CD4-positive, alpha-beta T cell (primary cell): ENCODE results near the gene RABGEF1. TPM values are rescaled to one million over a fixed set of nuclear protein-coding genes. Genes with fewer than 3 reads are reported as not detected.
A peak's percentile ranks its signal among the peaks of the same experiment; 100 is the strongest.

Experiments
- ATAC-seq: fragments of 200-7000 bp; cut with Tn5 transposase; one replicate; pipeline ENCODE4 v1.10.0; 2022; ENCODE audit warnings: mild to moderate bottlenecking; ENCODE audit not compliant: poor library complexity
- CTCF ChIA-PET: fragments of 350-600 bp; sonication (Branson Sonifier 250); formaldehyde crosslinking; loops from one replicate; lab custom pipeline; 2021; ENCODE audit warnings: antibody characterized with exemption, inconsistent platforms; lab: Charles Lee
- POLR2A ChIA-PET: fragments of 350-600 bp; sonication (Branson Sonifier 250); formaldehyde crosslinking; loops from one replicate; lab custom pipeline; 2021; ENCODE audit warnings: antibody characterized with exemption, inconsistent platforms; lab: Charles Lee
- DNase-seq, 14 experiments: peaks; one replicate each; pipeline ENCODE4 v3.0.0-alpha.2; 2013 to 2020; ENCODE audit warnings: mixed read lengths in 2 of 14
- H3K27ac ChIP-seq, 2 donors: one replicate each; pipeline versions ENCODE4 v1.5.1 to v1.7.0; 2013; ENCODE audit warnings: low read length in 2 of 2, low read depth in 1 of 2, mild to moderate bottlenecking in 1 of 2
- H3K27me3 ChIP-seq, 2 experiments: 1 replicate in 1 of 2; 2 replicates in 1 of 2; pipeline versions ENCODE4 v1.6.1 to v1.7.0; 2013; ENCODE audit warnings: low read length in 2 of 2, control low read depth in 1 of 2, mild to moderate bottlenecking in 1 of 2, moderate library complexity in 1 of 2; ENCODE audit not compliant: insufficient read depth in 2 of 2, control insufficient read depth in 1 of 2
- H3K36me3 ChIP-seq: one replicate; pipeline ENCODE4 v1.6.1; 2013; ENCODE audit warnings: low read length, control low read depth; ENCODE audit not compliant: insufficient read depth
- H3K4me1 ChIP-seq: one replicate; pipeline ENCODE4 v1.6.1; 2013; ENCODE audit warnings: low read length, control low read depth; ENCODE audit not compliant: insufficient read depth
- H3K4me3 ChIP-seq: one replicate; pipeline ENCODE4 v1.5.1; 2013; ENCODE audit warnings: mild to moderate bottlenecking, low read length, moderate library complexity
- H3K9me3 ChIP-seq, 2 experiments: 1 replicate in 1 of 2; 2 replicates in 1 of 2; pipeline versions ENCODE4 v1.6.1 to v1.7.0; 2013; ENCODE audit warnings: low read length in 2 of 2, mild to moderate bottlenecking in 2 of 2, control low read depth in 1 of 2, moderate library complexity in 1 of 2; ENCODE audit not compliant: control insufficient read depth in 1 of 2, insufficient read depth in 1 of 2
- H3K27ac Mint-ChIP-seq: one replicate; pipeline ENCODE4 v1.8.0; 2020; ENCODE audit warnings: mixed read lengths
- H3K27me3 Mint-ChIP-seq: one replicate; pipeline ENCODE4 v1.8.0; 2021; ENCODE audit warnings: mixed read lengths
- H3K36me3 Mint-ChIP-seq: one replicate; pipeline ENCODE4 v1.8.0; 2021; ENCODE audit warnings: low read depth, mixed read lengths
- H3K4me1 Mint-ChIP-seq: one replicate; pipeline ENCODE4 v1.8.0; 2021; ENCODE audit warnings: low read depth, mixed read lengths
- H3K4me3 Mint-ChIP-seq: one replicate; pipeline ENCODE4 v1.8.0; 2020; ENCODE audit warnings: mild to moderate bottlenecking, mixed read lengths
- H3K9me3 Mint-ChIP-seq: one replicate; pipeline ENCODE4 v1.8.0; 2020; ENCODE audit warnings: mixed read lengths
- CTCF ChIP-seq: fragments of 200-600 bp; IDR thresholded peaks from one replicate; pipeline ENCODE4 v1.8.0; 2022; ENCODE audit warnings: antibody characterized with exemption, mild to moderate bottlenecking
- intact Hi-C, 2 experiments: fragments of 100-400 bp; cut with DNase I in 1 of 2; cut with micrococcal nuclease in 1 of 2; formaldehyde crosslinking; loops; one replicate each; pipeline versions ENCODE4 v1.15.1 to v1.9.0; 2023 to 2025; cut with DNase I, micrococcal nuclease
- total RNA-seq, 174 experiments: library from RNA in 2 of 174; stranded (reverse) in 2 of 174; gene quantifications; one replicate each; pipeline ENCODE4 v1.2.3 and lab custom pipeline; 2021 to 2026

The RABGEF1 gene
- total RNA-seq, 2 experiments from 2014 or later, result 18.9 to 20.1 TPM

GRCh38 chr7:66735154-66735553, 5.4 kb upstream of the RABGEF1 start:
- POLR2A ChIA-PET, result no interaction called here
- ATAC-seq (no peak), DNase-seq (no peak)
- Mint-ChIP-seq H3K4me3 (no peak overlapping the region), H3K27ac (peak overlapping the region; percentile 66), H3K36me3 (peaks cover 19% of the 10 kb centered on the region), H3K4me1 (peaks cover 34% of the 10 kb centered on the region), H3K9me3 (peaks cover 6% of the 10 kb centered on the region), H3K27me3 (no peaks in the 10 kb centered on the region)
- peaks cover 19% of the 10 kb centered on the region for H3K4me1 ChIP-seq
- CTCF ChIA-PET, result no interaction called here
- H3K4me3 ChIP-seq, result no peak overlapping the region
- intact Hi-C loops, result loop anchor here in 1 of 2 experiments (2.0 to 5.0 kb wide), 2 partner anchors 54 to 143 kb away; no protein-coding TSS in a partner anchor
- H3K36me3 ChIP-seq, result peaks cover 9% of the 10 kb centered on the region
- no peak overlapping the region for H3K27ac ChIP-seq
- no peak for TF ChIP-seq CTCF
- H3K9me3 ChIP-seq, result peaks cover 0 to 6% of the 10 kb centered on the region in 2 experiments
- no peaks in the 10 kb centered on the region for H3K27me3 ChIP-seq

GRCh38 chr7:66735850-66736249, 4.7 kb upstream of the RABGEF1 start:
- TF ChIP-seq CTCF, result no peak
- no peak for ATAC-seq
- Mint-ChIP-seq H3K36me3 (peaks cover 24% of the 10 kb centered on the region), H3K4me3 (no peak overlapping the region), H3K9me3 (peaks cover 6% of the 10 kb centered on the region), H3K4me1 (peaks cover 38% of the 10 kb centered on the region), H3K27me3 (no peaks in the 10 kb centered on the region), H3K27ac (peak overlapping the region; percentile 66)
- peaks cover 19% of the 10 kb centered on the region for H3K4me1 ChIP-seq
- no peaks in the 10 kb centered on the region for H3K27me3 ChIP-seq
- peaks cover 9% of the 10 kb centered on the region for H3K36me3 ChIP-seq
- H3K4me3 ChIP-seq, result no peak overlapping the region
- intact Hi-C loops, result loop anchor here in 1 of 2 experiments (2.0 to 5.0 kb wide), 2 partner anchors 55 to 144 kb away; no protein-coding TSS in a partner anchor
- ChIA-PET CTCF (no interaction called here), POLR2A (no interaction called here)
- peaks cover 0 to 6% of the 10 kb centered on the region in 2 experiments for H3K9me3 ChIP-seq
- H3K27ac ChIP-seq, result no peak overlapping the region
- DNase-seq, result no peak

- Histone ChIP-seq H3K4me3 (no peak overlapping the region), H3K4me1 (peaks cover 29% of the 10 kb centered on the region), H3K36me3 (peaks cover 9% of the 10 kb centered on the region), H3K27me3 (no peaks in the 10 kb centered on the region), H3K9me3 (peaks cover 0 to 6% of the 10 kb centered on the region in 2 experiments), H3K27ac (no peak overlapping the region)
- no peak for ATAC-seq
- ChIA-PET POLR2A (interaction anchor here (0.6 kb wide), 1 partner anchor 110 kb away, joined by 3 read pairs; no protein-coding TSS in a partner anchor), CTCF (no interaction called here)
- DNase-seq, result no peak
- Mint-ChIP-seq H3K27me3 (no peaks in the 10 kb centered on the region), H3K4me3 (peak overlapping the region; percentile 25), H3K4me1 (peaks cover 42% of the 10 kb centered on the region), H3K27ac (peak overlapping the region; percentile 66), H3K36me3 (peaks cover 29% of the 10 kb centered on the region), H3K9me3 (peaks cover 6% of the 10 kb centered on the region)
- intact Hi-C loops, result loop anchor here in 1 of 2 experiments (5.0 kb wide), 1 partner anchor 145 kb away; no protein-coding TSS in a partner anchor
- no peak for TF ChIP-seq CTCF
These were observed 3.6 kb upstream of the RABGEF1 start for GRCh38 chr7:66736892-66737291.
